Trophoblast cell (in vitro differentiated cells and primary cell): ENCODE measurements around the gene PAXX.

Source experiments
- DNase-seq, 2 donors: peaks; one replicate each; pipeline ENCODE4 v3.0.0-alpha.2; 2016
- H2AFZ ChIP-seq: 2 replicates; pipeline ENCODE4 v1.6.1; 2013; ENCODE audit warnings: low read length, moderate library complexity, mild to moderate bottlenecking; ENCODE audit not compliant: insufficient read depth, poor library complexity
- H2AK5ac ChIP-seq: 2 replicates; pipeline ENCODE4 v1.6.1; 2013; ENCODE audit warnings: mild to moderate bottlenecking, low read length
- H2BK120ac ChIP-seq: 2 replicates; pipeline ENCODE4 v1.6.1; 2013; ENCODE audit warnings: low read length, mild to moderate bottlenecking, moderate library complexity; ENCODE audit not compliant: insufficient read depth, poor library complexity
- H2BK12ac ChIP-seq: 2 replicates; pipeline ENCODE4 v1.6.1; 2013; ENCODE audit warnings: mild to moderate bottlenecking, low read length, moderate library complexity
- H2BK5ac ChIP-seq: 2 replicates; pipeline ENCODE4 v1.6.1; 2013; ENCODE audit warnings: low read length, low read depth, moderate library complexity, mild to moderate bottlenecking; ENCODE audit not compliant: poor library complexity
- H3K14ac ChIP-seq: 2 replicates; pipeline ENCODE4 v1.6.1; 2013; ENCODE audit warnings: mild to moderate bottlenecking, low read length
- H3K18ac ChIP-seq: 2 replicates; pipeline ENCODE4 v1.6.1; 2013; ENCODE audit warnings: mild to moderate bottlenecking, low read length
- H3K23ac ChIP-seq: 2 replicates; pipeline ENCODE4 v1.6.1; 2013; ENCODE audit warnings: low read length
- H3K27ac ChIP-seq: 2 replicates; pipeline ENCODE4 v1.5.1; 2013; ENCODE audit warnings: low read depth, mild to moderate bottlenecking, inconsistent platforms, low read length, moderate library complexity
- H3K27me3 ChIP-seq: 2 replicates; pipeline ENCODE4 v1.6.1; 2013; ENCODE audit warnings: inconsistent platforms, mild to moderate bottlenecking, low read length, moderate library complexity; ENCODE audit not compliant: insufficient read depth
- H3K36me3 ChIP-seq, 2 experiments: 1 replicate in 1 of 2; 2 replicates in 1 of 2; pipeline ENCODE4 v1.6.1; 2013; ENCODE audit warnings: low read length in 2 of 2, mild to moderate bottlenecking in 2 of 2, moderate library complexity in 1 of 2; ENCODE audit not compliant: insufficient read depth in 2 of 2, control insufficient read depth in 1 of 2
- H3K4ac ChIP-seq: 2 replicates; pipeline ENCODE4 v1.6.1; 2013; ENCODE audit warnings: low read depth, mild to moderate bottlenecking, low read length, moderate library complexity
- H3K4me1 ChIP-seq, 2 experiments: 1 replicate in 1 of 2; 2 replicates in 1 of 2; pipeline ENCODE4 v1.6.1; 2013; ENCODE audit warnings: low read length in 2 of 2, mild to moderate bottlenecking in 2 of 2, moderate library complexity in 1 of 2; ENCODE audit not compliant: insufficient read depth in 2 of 2, control insufficient read depth in 1 of 2
- H3K4me2 ChIP-seq: 2 replicates; pipeline ENCODE4 v1.6.1; 2013; ENCODE audit warnings: inconsistent platforms, mild to moderate bottlenecking, low read length, moderate library complexity
- H3K4me3 ChIP-seq: 2 replicates; pipeline ENCODE4 v1.5.1; 2013; ENCODE audit warnings: mild to moderate bottlenecking, low read depth, low read length, inconsistent platforms
- H3K79me1 ChIP-seq: one replicate; pipeline ENCODE4 v1.6.1; 2013; ENCODE audit warnings: low read length
- H3K79me2 ChIP-seq: 2 replicates; pipeline ENCODE4 v1.6.1; 2013; ENCODE audit warnings: low read length, mild to moderate bottlenecking; ENCODE audit not compliant: control insufficient read depth, insufficient read depth, poor library complexity
- H3K9ac ChIP-seq: 2 replicates; pipeline ENCODE4 v1.6.1; 2013; ENCODE audit warnings: mild to moderate bottlenecking, low read length
- H3K9me3 ChIP-seq: 2 replicates; pipeline ENCODE4 v1.6.1; 2013; ENCODE audit warnings: low read depth, mild to moderate bottlenecking, control low read depth, inconsistent platforms, low read length; ENCODE audit not compliant: insufficient read depth
- H4K12ac ChIP-seq: 2 replicates; pipeline ENCODE4 v1.6.1; 2013; ENCODE audit warnings: low read depth, mild to moderate bottlenecking, low read length, moderate library complexity
- H4K8ac ChIP-seq: 2 replicates; pipeline ENCODE4 v1.6.1; 2013; ENCODE audit warnings: low read depth, mild to moderate bottlenecking, low read length, moderate library complexity
- H4K91ac ChIP-seq: one replicate; pipeline ENCODE4 v1.6.1; 2013; ENCODE audit warnings: low read depth, mild to moderate bottlenecking, low read length, moderate library complexity
- WGBS: extraction: QIAGEN DNeasy Blood & Tissue Kit; methylation state at CpG from one replicate; pipeline ENCODE4 v1.1.7; 2013; ENCODE audit warnings: missing lambda C conversion rate; ENCODE audit not compliant: insufficient read length, insufficient coverage; ENCODE audit errors: extremely low coverage; 5-methylcytosine and 5-hydroxymethylcytosine counted together

The PAXX gene

GRCh38 chr9:137037035-137037434 is 44.8 kb downstream of the PAXX start:
- peaks cover 5% of the 10 kb centered on the region for H3K9me3 ChIP-seq
- H3K79me1 ChIP-seq = no peaks in the 10 kb centered on the region
- no peak overlapping the region for H3K14ac ChIP-seq
- H2AK5ac ChIP-seq = no peak overlapping the region
- no peak overlapping the region for H2AFZ ChIP-seq
- H3K4me1 ChIP-seq = no peaks in the 10 kb centered on the region
- H2BK120ac ChIP-seq = no peak overlapping the region
- no peak overlapping the region for H2BK12ac ChIP-seq
- H3K4me2 ChIP-seq = no peak overlapping the region
- no peak overlapping the region for H3K9ac ChIP-seq
- H3K27ac ChIP-seq = no peak overlapping the region
- H3K36me3 ChIP-seq = no peaks in the 10 kb centered on the region
- no peak overlapping the region for H3K23ac ChIP-seq
- H3K4ac ChIP-seq = no peak overlapping the region
- no peaks in the 10 kb centered on the region for H3K79me2 ChIP-seq
- peak overlapping the region; percentile 43 for H3K4me3 ChIP-seq
- H2BK5ac ChIP-seq = no peak overlapping the region
- H4K12ac ChIP-seq = no peak overlapping the region
- no CpG with 5 or more reads among the region's 13 CpGs for WGBS
- H3K27me3 ChIP-seq = no peaks in the 10 kb centered on the region
- no peak overlapping the region for H4K91ac ChIP-seq
- DNase-seq = no peak
- no peak overlapping the region for H4K8ac ChIP-seq
- no peak overlapping the region for H3K18ac ChIP-seq

- Histone ChIP-seq H2BK12ac (no peak overlapping the region), H3K14ac (no peak overlapping the region), H3K4me1 (no peaks in the 10 kb centered on the region), H3K4ac (no peak overlapping the region), H2BK5ac (no peak overlapping the region), H2BK120ac (no peak overlapping the region), H3K79me2 (no peaks in the 10 kb centered on the region), H3K4me2 (no peak overlapping the region), H3K27me3 (no peaks in the 10 kb centered on the region), H4K12ac (no peak overlapping the region), H3K9ac (no peak overlapping the region), H2AFZ (no peak overlapping the region), H3K18ac (no peak overlapping the region), H4K8ac (no peak overlapping the region), H4K91ac (no peak overlapping the region), H3K4me3 (no peak overlapping the region), H3K23ac (no peak overlapping the region), H2AK5ac (no peak overlapping the region), H3K9me3 (peaks cover 5% of the 10 kb centered on the region), H3K27ac (no peak overlapping the region), H3K79me1 (no peaks in the 10 kb centered on the region), H3K36me3 (no peaks in the 10 kb centered on the region)
- DNase-seq = no peak
- no CpG with 5 or more reads among the region's 10 CpGs for WGBS
Observed at GRCh38 chr9:137037483-137037882, 45.3 kb downstream of the PAXX start.

GRCh38 chr9:137038916-137039315 is 46.7 kb downstream of the PAXX start:
- no peak overlapping the region for H2BK5ac ChIP-seq
- no peak overlapping the region for H3K27ac ChIP-seq
- no peak overlapping the region for H4K8ac ChIP-seq
- no peak for DNase-seq
- no peak overlapping the region for H4K91ac ChIP-seq
- H3K27me3 ChIP-seq = no peaks in the 10 kb centered on the region
- H3K4me1 ChIP-seq = no peaks in the 10 kb centered on the region
- H3K9ac ChIP-seq = no peak overlapping the region
- no peak overlapping the region for H2BK120ac ChIP-seq
- no peaks in the 10 kb centered on the region for H3K79me2 ChIP-seq
- H3K18ac ChIP-seq = no peak overlapping the region
- no peak overlapping the region for H2AK5ac ChIP-seq
- H2BK12ac ChIP-seq = no peak overlapping the region
- no peaks in the 10 kb centered on the region for H3K79me1 ChIP-seq
- H3K9me3 ChIP-seq = peaks cover 5% of the 10 kb centered on the region
- H3K14ac ChIP-seq = no peak overlapping the region
- H4K12ac ChIP-seq = no peak overlapping the region
- H3K36me3 ChIP-seq = no peaks in the 10 kb centered on the region
- H2AFZ ChIP-seq = no peak overlapping the region
- no peak overlapping the region for H3K4me2 ChIP-seq
- no peak overlapping the region for H3K23ac ChIP-seq
- WGBS = no CpG with 5 or more reads among the region's 9 CpGs
- no peak overlapping the region for H3K4ac ChIP-seq
- H3K4me3 ChIP-seq = no peak overlapping the region

GRCh38 chr9:137039611-137040366 is 47.6 kb downstream of the PAXX start:
- Histone ChIP-seq H3K4me3 (no peak overlapping the region), H2BK120ac (no peak overlapping the region)

More at GRCh38 chr9:137039611-137040366, 47.6 kb downstream of the PAXX start:
- Histone ChIP-seq H3K79me2 (no peaks in the 10 kb centered on the region), H3K4ac (no peak overlapping the region), H3K4me2 (no peak overlapping the region), H3K9me3 (peaks cover 5% of the 10 kb centered on the region), H3K27me3 (peaks cover 4% of the 10 kb centered on the region), H2BK12ac (no peak overlapping the region), H4K91ac (no peak overlapping the region), H3K79me1 (no peaks in the 10 kb centered on the region), H3K27ac (no peak overlapping the region), H2BK5ac (no peak overlapping the region), H4K8ac (no peak overlapping the region), H2AFZ (no peak overlapping the region), H3K36me3 (no peaks in the 10 kb centered on the region), H3K9ac (no peak overlapping the region), H3K14ac (no peak overlapping the region), H3K18ac (no peak overlapping the region), H3K23ac (no peak overlapping the region), H4K12ac (no peak overlapping the region), H2AK5ac (no peak overlapping the region), H3K4me1 (no peaks in the 10 kb centered on the region)
- WGBS = no CpG with 5 or more reads among the region's 32 CpGs
- DNase-seq = no peak
